Breast epithelium (tissue), 4 donors: ENCODE data around the gene POU5F1. TPM values are rescaled to one million over a fixed set of nuclear protein-coding genes. Genes with fewer than 3 reads are reported as not detected.
"Not testable (repeated sequence)": the region's sequence is repeated elsewhere in the genome, so short reads cannot be mapped to it uniquely, and the experiment has no call there.

ENCODE experiments used
- DNase-seq, 2 donors: peaks; one replicate each; pipeline ENCODE4 v3.0.0-alpha.2; 2019; ENCODE audit warnings: low spot score in 2 of 2
- H3K27ac ChIP-seq, 2 donors: fragments of 200-600 bp; sonication (generic) in 1 of 2; one replicate each; pipeline ENCODE4 v1.5.1; 2016 to 2019; ENCODE audit warnings: mild to moderate bottlenecking in 1 of 2
- H3K27me3 ChIP-seq, 2 donors: fragments of 200-600 bp; sonication (generic) in 1 of 2; one replicate each; pipeline versions ENCODE4 v1.5.1 to v1.6.0; 2017 to 2019; ENCODE audit warnings: control low read depth in 1 of 2, mild to moderate bottlenecking in 1 of 2
- H3K36me3 ChIP-seq: fragments of 200-600 bp; one replicate; pipeline ENCODE4 v1.5.1; 2019
- H3K4me1 ChIP-seq, 2 donors: fragments of 200-600 bp; sonication (generic); one replicate each; pipeline ENCODE4 v1.5.1; 2016 to 2019; ENCODE audit warnings: control low read depth in 1 of 2
- H3K4me3 ChIP-seq, 3 donors: fragments of 200-600 bp; sonication (generic); 1 replicate in 2 of 3; 2 replicates in 1 of 3; pipeline ENCODE4 v1.5.1; 2016 to 2019; ENCODE audit warnings: mild to moderate bottlenecking in 3 of 3, moderate library complexity in 2 of 3
- H3K9me3 ChIP-seq, 2 donors: fragments of 200-600 bp; sonication (generic) in 1 of 2; one replicate each; pipeline ENCODE4 v1.5.1; 2016 to 2019; ENCODE audit warnings: control low read depth in 1 of 2
- POLR2A ChIP-seq: fragments of 450-650 bp; IDR thresholded peaks from one replicate; pipeline ENCODE4 v1.6.1; 2016; ENCODE audit warnings: antibody characterized with exemption, mild to moderate bottlenecking, moderate library complexity
- POLR2AphosphoS5 ChIP-seq, 3 donors: sonication (generic); formaldehyde crosslinking; IDR thresholded peaks; one replicate each; pipeline ENCODE4 v1.6.1; 2017; ENCODE audit warnings: antibody characterized with exemption in 3 of 3
- intact Hi-C: fragments of 100-400 bp; cut with DNase I; formaldehyde crosslinking; loops from one replicate; pipeline ENCODE4 v1.15.1; 2023; ENCODE audit warnings: low total_unique reads
- total RNA-seq, 3 donors: library from RNA; depleted of rRNA; stranded (reverse); fragments of >200 nt; gene quantifications; one replicate each; pipeline ENCODE4 v1.1.0, GENCODE V29; 2016
- TF ChIP-seq, protein P1 (sequence below), 3 donors: fragments of 450-650 bp; IDR thresholded peaks; one replicate each; pipeline ENCODE4 v1.5.1; 2016 to 2017; ENCODE audit warnings: antibody characterized with exemption in 3 of 3, mild to moderate bottlenecking in 3 of 3, moderate library complexity in 3 of 3

The POU5F1 gene
- total RNA-seq, 3 donors from 2014 or later: 0.64 to 4.5 (median 0.98) TPM

DNA sequence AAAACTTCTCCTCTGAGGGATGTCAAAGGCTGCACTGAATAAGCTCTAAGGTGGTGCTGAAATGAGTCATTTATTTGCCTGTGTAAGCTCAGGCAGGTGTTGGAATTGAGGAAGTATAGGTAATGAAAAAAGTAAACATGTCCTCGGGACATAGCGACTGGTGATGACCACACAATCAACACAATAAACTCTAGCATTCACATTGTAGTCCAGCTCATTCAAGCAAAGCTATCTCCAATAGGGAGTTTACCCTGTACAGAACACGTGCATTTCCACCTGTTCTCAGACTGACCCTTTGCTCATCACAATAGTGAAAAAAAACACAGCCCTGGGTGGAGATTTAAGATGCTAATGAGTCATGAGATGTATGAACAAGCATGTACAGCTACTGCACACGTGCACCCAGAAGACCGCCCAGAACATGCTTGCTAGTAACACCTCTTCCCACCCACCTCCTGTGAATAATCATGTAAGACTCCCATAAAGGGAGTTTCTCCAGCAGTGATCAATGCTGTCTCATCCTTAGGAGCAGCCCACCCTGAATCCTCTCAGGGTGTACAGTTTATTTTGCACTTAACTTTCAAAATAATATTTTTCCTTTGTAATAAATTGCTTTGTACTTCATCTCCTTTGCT is 33.0 kb upstream of the POU5F1 start:
- intact Hi-C loops: no loop called here
- H3K4me3 ChIP-seq: peak overlapping the region; percentile 32 to 57 (median 53)
- H3K27me3 ChIP-seq: no peaks in the 10 kb centered on the region
- peak in 1 of 2 donors; percentile 54 for DNase-seq
- no peaks in the 10 kb centered on the region for H3K36me3 ChIP-seq
- TF ChIP-seq POLR2A (no peak), POLR2AphosphoS5 (IDR thresholded peaks at IDR 0.05) (peak in 2 of 3 donors; percentile 55 to 77)
- H3K4me1 ChIP-seq: peaks cover 0 to 11% of the 10 kb centered on the region in 2 donors
- peaks cover 0 to 9% of the 10 kb centered on the region in 2 donors for H3K9me3 ChIP-seq
- peak overlapping the region; percentile 90 to 94 for H3K27ac ChIP-seq

GRCh38 chr6:31202259-31203166 is 32.0 kb upstream of the POU5F1 start:
- peaks cover 0 to 9% of the 10 kb centered on the region in 2 donors for H3K9me3 ChIP-seq
- peak overlapping the region; percentile 90 to 94 for H3K27ac ChIP-seq
- H3K4me3 ChIP-seq: peak overlapping the region in 1 of 3 donors; percentile 57
- intact Hi-C loops: no loop called here
- no peaks in the 10 kb centered on the region for H3K36me3 ChIP-seq
- no peaks in the 10 kb centered on the region for H3K27me3 ChIP-seq
- peaks cover 0 to 6% of the 10 kb centered on the region in 2 donors for H3K4me1 ChIP-seq
- no peak for TF ChIP-seq POLR2A
- TF ChIP-seq, protein P1, sequence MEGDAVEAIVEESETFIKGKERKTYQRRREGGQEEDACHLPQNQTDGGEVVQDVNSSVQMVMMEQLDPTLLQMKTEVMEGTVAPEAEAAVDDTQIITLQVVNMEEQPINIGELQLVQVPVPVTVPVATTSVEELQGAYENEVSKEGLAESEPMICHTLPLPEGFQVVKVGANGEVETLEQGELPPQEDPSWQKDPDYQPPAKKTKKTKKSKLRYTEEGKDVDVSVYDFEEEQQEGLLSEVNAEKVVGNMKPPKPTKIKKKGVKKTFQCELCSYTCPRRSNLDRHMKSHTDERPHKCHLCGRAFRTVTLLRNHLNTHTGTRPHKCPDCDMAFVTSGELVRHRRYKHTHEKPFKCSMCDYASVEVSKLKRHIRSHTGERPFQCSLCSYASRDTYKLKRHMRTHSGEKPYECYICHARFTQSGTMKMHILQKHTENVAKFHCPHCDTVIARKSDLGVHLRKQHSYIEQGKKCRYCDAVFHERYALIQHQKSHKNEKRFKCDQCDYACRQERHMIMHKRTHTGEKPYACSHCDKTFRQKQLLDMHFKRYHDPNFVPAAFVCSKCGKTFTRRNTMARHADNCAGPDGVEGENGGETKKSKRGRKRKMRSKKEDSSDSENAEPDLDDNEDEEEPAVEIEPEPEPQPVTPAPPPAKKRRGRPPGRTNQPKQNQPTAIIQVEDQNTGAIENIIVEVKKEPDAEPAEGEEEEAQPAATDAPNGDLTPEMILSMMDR (IDR thresholded peaks at IDR 0.05): no peak
- no peak for TF ChIP-seq POLR2AphosphoS5 (IDR thresholded peaks at IDR 0.05)
- DNase-seq: no peak

DNA sequence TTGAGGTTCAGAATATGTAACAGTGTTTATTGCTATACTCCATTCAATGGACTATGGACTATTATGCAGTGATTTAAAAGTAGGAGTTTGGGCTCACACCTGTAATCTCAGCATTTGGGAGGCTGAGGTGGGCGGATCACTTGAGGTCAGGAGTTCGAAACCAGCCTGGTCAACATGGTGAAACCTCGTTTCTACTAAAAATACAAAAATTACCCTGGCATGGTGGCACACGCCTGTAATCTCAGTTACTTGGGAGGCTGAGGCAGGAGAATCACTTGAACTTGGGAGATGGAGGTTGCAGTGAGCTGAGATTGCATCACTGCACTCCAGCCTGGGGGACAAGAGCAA is 28.6 kb upstream of the POU5F1 start:
- H3K36me3 ChIP-seq, H3K27me3 ChIP-seq, H3K4me1 ChIP-seq, H3K9me3 ChIP-seq, DNase-seq: not testable (repeated sequence)
- H3K4me3 ChIP-seq: peak overlapping the region in 1 of 3 donors; percentile 76
- peak overlapping the region; percentile 97 for H3K27ac ChIP-seq
- intact Hi-C loops: loop anchor here (10.0 kb wide), 1 partner anchor 166 kb away; no protein-coding TSS in a partner anchor

- peak; percentile 92 to 94 for DNase-seq
- peak overlapping the region; percentile 50 to 76 (median 67) for H3K4me3 ChIP-seq
- peaks cover 0 to 9% of the 10 kb centered on the region in 2 donors for H3K9me3 ChIP-seq
- intact Hi-C loops: loop anchor here (10.0 kb wide), 1 partner anchor 167 kb away; no protein-coding TSS in a partner anchor
- no peaks in the 10 kb centered on the region for H3K36me3 ChIP-seq
- peak; percentile 34 to 89 (median 57) for TF ChIP-seq POLR2AphosphoS5 (IDR thresholded peaks at IDR 0.05)
- TF ChIP-seq, protein P1 (IDR thresholded peaks at IDR 0.05): peak in 1 of 3 donors; percentile 7
- peak; percentile 86 for TF ChIP-seq POLR2A
- H3K27me3 ChIP-seq: no peaks in the 10 kb centered on the region
- H3K4me1 ChIP-seq: peaks cover 0 to 2% of the 10 kb centered on the region in 2 donors
- H3K27ac ChIP-seq: peak overlapping the region; percentile 97
Observed at GRCh38 chr6:31197559-31198305, 27.2 kb upstream of the POU5F1 start.

DNA sequence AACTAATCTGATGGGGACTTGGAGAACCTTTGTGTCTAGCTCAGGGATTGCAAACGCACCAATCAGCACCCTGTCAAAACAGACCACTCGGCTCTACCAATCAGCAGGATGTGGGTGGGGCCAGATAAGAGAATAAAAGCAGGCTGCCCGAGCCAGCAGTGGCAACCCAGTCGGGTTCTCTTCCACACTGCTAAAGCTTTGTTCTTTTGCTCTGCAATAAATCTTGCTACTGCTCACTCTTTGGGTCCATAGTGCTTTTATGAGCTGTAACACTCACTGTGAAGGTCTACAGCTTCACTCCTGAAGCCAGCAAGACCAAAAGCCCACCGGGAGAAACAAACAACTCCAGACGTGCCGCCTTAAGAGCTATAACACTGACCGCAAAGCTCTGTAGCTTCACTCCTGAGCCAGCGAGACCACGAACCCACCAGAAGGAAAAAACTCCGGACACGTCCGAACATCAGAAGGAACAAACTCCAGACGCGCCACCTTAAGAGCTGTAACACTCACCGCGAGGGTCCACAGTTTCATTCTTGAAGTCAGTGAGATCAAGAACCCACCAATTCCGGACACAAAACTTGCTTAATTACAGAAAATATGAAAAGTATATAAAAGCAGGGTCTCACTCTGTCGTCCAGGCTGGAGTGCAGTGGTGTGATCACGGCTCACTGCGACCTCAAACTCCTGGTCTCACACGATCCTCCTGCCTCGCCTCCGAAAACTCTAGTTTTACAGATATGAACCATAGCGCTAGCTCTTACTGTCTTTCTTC is 26.0 kb upstream of the POU5F1 start:
- intact Hi-C loops: loop anchor here (10.0 kb wide), 1 partner anchor 168 kb away; no protein-coding TSS in a partner anchor
- not testable (repeated sequence) for H3K36me3 ChIP-seq, H3K9me3 ChIP-seq, H3K27me3 ChIP-seq, DNase-seq, H3K4me1 ChIP-seq
- Histone ChIP-seq H3K4me3 (peak overlapping the region; percentile 50 to 76 (median 67)), H3K27ac (peak overlapping the region; percentile 97)

GRCh38 chr6:31195308-31195979 is 25.0 kb upstream of the POU5F1 start:
- H3K27me3 ChIP-seq, H3K9me3 ChIP-seq, H3K4me1 ChIP-seq, DNase-seq, H3K36me3 ChIP-seq, H3K4me3 ChIP-seq: not testable (repeated sequence)
- H3K27ac ChIP-seq: peak overlapping the region in 1 of 2 donors; percentile 1
- intact Hi-C loops: loop anchor here (10.0 kb wide), 1 partner anchor 169 kb away; no protein-coding TSS in a partner anchor
